BLaER1 treated with 17β-estradiol and CSF1 and Interleukin-3, amounts not matched to agents 10 nM and 100 nM (cell line): ENCODE results near the gene POLR1B.
"Not testable (repeated sequence)": the region's sequence is repeated elsewhere in the genome, so short reads cannot be mapped to it uniquely, and the experiment has no call there.

Experiments
- H3K27ac ChIP-seq, 11 experiments: shearing (Covaris generic); formaldehyde crosslinking; 2 replicates each; pipeline ENCODE4 v1.8.1; 2022
- H3K27me3 ChIP-seq, 11 experiments: shearing (Covaris generic); formaldehyde crosslinking; 2 replicates each; pipeline ENCODE4 v1.8.1; 2022
- H3K36me3 ChIP-seq, 11 experiments: shearing (Covaris generic); formaldehyde crosslinking; 2 replicates each; pipeline ENCODE4 v1.8.1; 2022
- H3K4me1 ChIP-seq, 10 experiments: shearing (Covaris generic); formaldehyde crosslinking; 2 replicates each; pipeline ENCODE4 v1.8.1; 2022
- H3K4me2 ChIP-seq, 11 experiments: shearing (Covaris generic); formaldehyde crosslinking; 2 replicates each; pipeline ENCODE4 v1.8.1; 2022
- H3K4me3 ChIP-seq, 10 experiments: shearing (Covaris generic); formaldehyde crosslinking; 2 replicates each; pipeline ENCODE4 v1.8.1; 2022
- H3K9ac ChIP-seq, 11 experiments: shearing (Covaris generic); formaldehyde crosslinking; 2 replicates each; pipeline ENCODE4 v1.8.1; 2022
- H3K9me3 ChIP-seq, 11 experiments: shearing (Covaris generic); formaldehyde crosslinking; replicated peaks in 1 of 11; 2 replicates each; pipeline ENCODE4 v1.8.1; 2022
- H4K20me1 ChIP-seq, 11 experiments: shearing (Covaris generic); formaldehyde crosslinking; 2 replicates each; pipeline ENCODE4 v1.8.1; 2022
- Cebpa-rat ChIP-seq, 11 experiments: shearing (Covaris generic); IDR thresholded peaks; 2 replicates each; pipeline ENCODE4 v1.8.1; 2022

POLR1B gene

DNA sequence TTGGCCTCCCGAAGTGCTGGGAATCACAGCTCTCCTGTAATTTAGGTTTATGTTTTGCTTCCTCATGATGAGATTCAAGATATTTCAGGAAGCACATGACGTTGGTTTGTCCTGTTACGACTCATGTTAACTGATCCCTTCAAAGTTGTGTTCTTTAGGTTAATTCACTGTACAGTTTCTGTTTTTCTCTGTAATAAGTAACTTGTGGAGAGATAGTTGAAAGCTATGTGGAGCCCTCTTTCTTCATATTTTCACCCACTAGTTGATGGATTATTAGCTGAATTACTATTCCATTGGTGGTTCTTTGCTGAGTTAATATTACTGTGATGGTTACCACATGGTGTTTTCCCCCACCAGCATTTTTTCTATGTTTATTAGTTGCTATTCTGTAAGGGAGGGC is 23.8 kb downstream of the POLR1B start:
- no peak overlapping the region for H3K9ac ChIP-seq
- peak overlapping the region in 6 of 11 experiments; percentile 9 to 59 (median 40); a peak in 9 of 22 replicates for H3K27ac ChIP-seq
- peaks cover 0 to 77% (median 22%) of the 10 kb centered on the region in 11 experiments; a peak in 14 of 22 replicates for H4K20me1 ChIP-seq
- H3K4me1 ChIP-seq = peaks cover 0 to 16% (median 4%) of the 10 kb centered on the region in 10 experiments; a peak in 10 of 20 replicates
- H3K36me3 ChIP-seq = peaks cover 90 to 100% (median 100%) of the 10 kb centered on the region in 11 experiments
- peaks cover 0 to 6% (median 0%) of the 10 kb centered on the region in 11 experiments; a peak in 2 of 22 replicates for H3K9me3 ChIP-seq
- TF ChIP-seq Cebpa-rat (IDR thresholded peaks at IDR 0.05) = no peak
- no peaks in the 10 kb centered on the region for H3K27me3 ChIP-seq
- peak overlapping the region in 4 of 11 experiments; percentile 1 to 23 (median 20); a peak in 4 of 22 replicates for H3K4me2 ChIP-seq
- no peak overlapping the region for H3K4me3 ChIP-seq

DNA sequence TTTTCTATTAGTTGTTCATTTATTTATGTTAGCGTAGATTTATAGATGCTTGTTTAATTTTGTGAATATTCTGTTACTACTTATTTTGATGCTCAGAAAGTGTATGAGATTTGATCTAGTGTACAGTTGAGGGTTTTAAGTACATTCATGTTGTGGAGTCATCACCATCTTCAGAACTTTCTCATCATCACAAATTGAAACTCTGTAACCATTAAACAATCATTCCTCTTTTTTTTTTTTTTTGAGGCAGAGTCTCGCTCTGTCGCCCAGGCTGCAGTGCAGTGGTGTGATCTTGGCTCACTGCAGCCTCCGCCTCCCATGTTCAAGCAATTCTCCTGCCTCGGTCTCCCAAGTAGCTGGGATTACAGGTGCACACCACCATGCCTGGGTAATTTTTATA is 24.2 kb downstream of the POLR1B start:
- H3K9ac ChIP-seq, H3K9me3 ChIP-seq, H3K27me3 ChIP-seq, H3K4me3 ChIP-seq: not testable (repeated sequence)
- H3K4me1 ChIP-seq = peaks cover 0 to 16% (median 4%) of the 10 kb centered on the region in 10 experiments; a peak in 10 of 20 replicates
- peak overlapping the region in 3 of 11 experiments; percentile 13 to 53 (median 24); a peak in 1 of 22 replicates for H3K27ac ChIP-seq
- H3K36me3 ChIP-seq = peaks cover 90 to 100% (median 100%) of the 10 kb centered on the region in 11 experiments
- H4K20me1 ChIP-seq = peaks cover 0 to 73% (median 18%) of the 10 kb centered on the region in 11 experiments; a peak in 14 of 22 replicates
- H3K4me2 ChIP-seq = peak overlapping the region in 1 of 11 experiments; percentile 18; a peak in 2 of 22 replicates

DNA sequence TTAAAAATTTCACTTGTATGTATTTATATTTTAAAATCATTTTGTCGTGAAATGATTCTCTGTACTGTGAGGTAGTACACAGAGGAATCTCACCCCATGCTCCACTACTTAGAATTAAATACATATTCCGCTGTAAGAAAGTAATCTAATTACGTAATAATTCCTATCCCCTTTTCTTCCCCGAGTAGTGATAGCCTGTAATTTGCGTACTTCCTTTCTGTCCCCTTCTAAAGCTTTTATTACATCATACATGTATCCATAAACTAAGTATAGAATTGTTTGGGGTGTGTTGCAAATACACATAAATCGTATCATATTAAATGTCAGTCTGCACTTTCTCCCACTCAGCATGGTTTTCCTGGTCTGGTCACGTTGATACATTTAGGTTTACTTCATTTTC is 29.7 kb downstream of the POLR1B start:
- no peak overlapping the region for H3K4me3 ChIP-seq
- H3K9ac ChIP-seq = no peak overlapping the region
- no peak overlapping the region for H3K4me2 ChIP-seq
- peaks cover 97 to 100% (median 100%) of the 10 kb centered on the region in 11 experiments for H3K36me3 ChIP-seq
- H3K27ac ChIP-seq = no peak overlapping the region
- peaks cover 0 to 52% (median 0%) of the 10 kb centered on the region in 11 experiments; a peak in 10 of 22 replicates for H4K20me1 ChIP-seq
- H3K4me1 ChIP-seq = no peaks in the 10 kb centered on the region
- H3K9me3 ChIP-seq = peaks cover 0 to 6% (median 0%) of the 10 kb centered on the region in 11 experiments; a peak in 2 of 22 replicates
- H3K27me3 ChIP-seq = no peaks in the 10 kb centered on the region
- TF ChIP-seq Cebpa-rat (IDR thresholded peaks at IDR 0.05) = peak in 1 of 11 experiments; percentile 67; a peak in 4 of 22 replicates

DNA sequence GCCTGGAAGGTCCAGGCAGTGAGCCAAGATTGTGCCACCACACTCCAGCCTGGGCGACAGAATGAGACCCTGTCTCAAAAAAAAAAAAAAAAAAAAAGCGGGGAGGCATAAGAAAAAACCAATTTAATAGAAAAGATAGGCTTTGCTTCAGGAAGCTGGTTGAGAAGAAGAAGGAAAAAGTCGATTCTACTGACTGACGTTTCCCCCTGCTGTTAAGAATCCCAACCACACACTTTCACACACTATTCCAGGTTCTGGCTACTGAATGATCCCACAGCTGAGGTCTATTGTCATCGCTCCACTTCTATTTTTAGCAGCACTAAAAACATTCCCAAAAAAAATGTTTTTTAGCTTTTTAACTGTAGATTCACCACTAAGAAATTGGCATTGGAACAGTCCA is 35.5 kb downstream of the POLR1B start:
- peaks cover 40 to 57% (median 53%) of the 10 kb centered on the region in 11 experiments for H3K36me3 ChIP-seq
- no peak for TF ChIP-seq Cebpa-rat (IDR thresholded peaks at IDR 0.05)
- no peak overlapping the region for H3K27ac ChIP-seq
- H3K4me1 ChIP-seq = peaks cover 0 to 19% (median 11%) of the 10 kb centered on the region in 10 experiments; a peak in 13 of 20 replicates
- H3K4me3 ChIP-seq = no peak overlapping the region
- no peaks in the 10 kb centered on the region for H3K27me3 ChIP-seq
- no peaks in the 10 kb centered on the region for H3K9me3 ChIP-seq
- H4K20me1 ChIP-seq = peaks cover 0 to 44% (median 0%) of the 10 kb centered on the region in 11 experiments; a peak in 10 of 22 replicates
- H3K9ac ChIP-seq = no peak overlapping the region
- no peak overlapping the region for H3K4me2 ChIP-seq

DNA sequence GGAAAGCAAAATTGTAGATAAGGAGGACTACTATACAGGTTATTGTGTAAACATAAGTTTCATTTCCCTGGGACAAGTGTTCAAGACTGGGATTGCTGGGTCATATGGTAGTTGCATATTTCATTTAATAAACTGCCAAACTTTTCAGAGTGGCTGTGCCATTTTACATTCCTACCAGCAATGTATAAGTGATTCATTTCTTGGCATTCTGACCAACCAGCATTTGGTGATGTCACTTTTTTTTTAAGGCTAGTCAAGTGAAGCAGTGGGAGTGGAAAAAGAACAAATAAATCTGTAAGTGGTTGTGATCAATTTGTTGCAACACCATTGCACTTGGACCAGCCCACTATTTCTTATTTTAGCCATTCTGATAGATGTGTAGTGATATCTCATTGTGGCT is 37.0 kb downstream of the POLR1B start:
- peak overlapping the region in 4 of 11 experiments; percentile 3 to 25 (median 10); a peak in 2 of 22 replicates for H3K4me2 ChIP-seq
- no peak overlapping the region for H3K9ac ChIP-seq
- H3K4me3 ChIP-seq = no peak overlapping the region
- peaks cover 6 to 33% (median 15%) of the 10 kb centered on the region in 10 experiments; a peak in 15 of 20 replicates for H3K4me1 ChIP-seq
- H4K20me1 ChIP-seq = peaks cover 0 to 44% (median 0%) of the 10 kb centered on the region in 11 experiments; a peak in 10 of 22 replicates
- H3K27me3 ChIP-seq = no peaks in the 10 kb centered on the region
- peaks cover 25 to 42% (median 38%) of the 10 kb centered on the region in 11 experiments for H3K36me3 ChIP-seq
- no peak overlapping the region for H3K27ac ChIP-seq
- H3K9me3 ChIP-seq = peaks cover 0 to 12% (median 6%) of the 10 kb centered on the region in 11 experiments; a peak in 10 of 22 replicates
- no peak for TF ChIP-seq Cebpa-rat (IDR thresholded peaks at IDR 0.05)

GRCh38 chr2:112580084-112580483 is 37.8 kb downstream of the POLR1B start:
- H4K20me1 ChIP-seq = peaks cover 0 to 40% (median 0%) of the 10 kb centered on the region in 11 experiments; a peak in 10 of 22 replicates
- H3K36me3 ChIP-seq = peaks cover 16 to 33% (median 30%) of the 10 kb centered on the region in 11 experiments
- H3K27ac ChIP-seq = no peak overlapping the region
- no peak overlapping the region for H3K9ac ChIP-seq
- TF ChIP-seq Cebpa-rat (IDR thresholded peaks at IDR 0.05) = no peak
- no peak overlapping the region for H3K4me3 ChIP-seq
- H3K4me1 ChIP-seq = peaks cover 12 to 40% (median 23%) of the 10 kb centered on the region in 10 experiments
- no peaks in the 10 kb centered on the region for H3K27me3 ChIP-seq
- H3K4me2 ChIP-seq = no peak overlapping the region
- peaks cover 0 to 20% (median 12%) of the 10 kb centered on the region in 11 experiments; a peak in 14 of 22 replicates for H3K9me3 ChIP-seq

DNA sequence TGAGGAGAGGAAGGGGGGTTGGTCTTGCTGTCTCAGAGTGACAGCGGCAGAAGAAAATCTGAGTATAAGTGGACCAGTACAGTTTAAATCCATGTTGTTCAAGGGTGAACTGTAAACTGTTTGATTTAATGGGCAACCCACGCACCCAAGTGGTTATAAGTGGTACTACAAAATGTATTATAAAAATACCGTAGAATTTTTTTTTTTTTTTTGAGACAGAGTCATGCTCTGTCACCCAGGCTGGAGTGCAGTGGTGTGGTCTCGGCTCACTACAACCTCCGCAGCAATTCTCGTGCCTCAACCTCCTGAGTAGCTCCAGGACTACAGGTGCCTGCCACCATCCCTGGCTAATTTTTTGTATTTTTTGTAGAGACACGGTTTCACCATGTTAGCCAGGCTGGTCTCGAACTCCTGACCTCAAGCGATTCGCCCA is 40.1 kb downstream of the POLR1B start:
- Histone ChIP-seq H3K9me3 (peaks cover 0 to 26% (median 17%) of the 10 kb centered on the region in 11 experiments; a peak in 14 of 22 replicates), H3K36me3 (peaks cover 5 to 18% (median 11%) of the 10 kb centered on the region in 11 experiments; a peak in 19 of 22 replicates), H3K27me3 (no peaks in the 10 kb centered on the region), H3K9ac (no peak overlapping the region), H3K4me3 (no peak overlapping the region), H3K4me2 (peak overlapping the region in 3 of 11 experiments; percentile 12 to 52 (median 25); a peak in 6 of 22 replicates), H3K4me1 (peaks cover 16 to 52% (median 32%) of the 10 kb centered on the region in 10 experiments), H3K27ac (peak overlapping the region in 5 of 11 experiments; percentile 16 to 78 (median 39); a peak in 6 of 22 replicates), H4K20me1 (peaks cover 0 to 19% (median 0%) of the 10 kb centered on the region in 11 experiments; a peak in 8 of 22 replicates)
- TF ChIP-seq Cebpa-rat (IDR thresholded peaks at IDR 0.05) = no peak

GRCh38 chr2:112583497-112584133 is 41.4 kb downstream of the POLR1B start:
- peak overlapping the region; percentile 65 to 82 (median 74); a peak in 19 of 22 replicates for H3K9ac ChIP-seq

More at GRCh38 chr2:112583497-112584133, 41.4 kb downstream of the POLR1B start:
- no peaks in the 10 kb centered on the region for H3K27me3 ChIP-seq
- peaks cover 0 to 29% (median 0%) of the 10 kb centered on the region in 11 experiments; a peak in 11 of 22 replicates for H3K36me3 ChIP-seq
- H3K4me3 ChIP-seq = peak overlapping the region; percentile 55 to 77 (median 64)
- peak overlapping the region; percentile 71 to 97 (median 82) for H3K4me2 ChIP-seq
- H3K27ac ChIP-seq = peak overlapping the region; percentile 78 to 92 (median 83); a peak in 21 of 22 replicates
- TF ChIP-seq Cebpa-rat (IDR thresholded peaks at IDR 0.05) = no peak
- peaks cover 16 to 60% (median 32%) of the 10 kb centered on the region in 10 experiments for H3K4me1 ChIP-seq
- H4K20me1 ChIP-seq = peaks cover 0 to 9% (median 0%) of the 10 kb centered on the region in 11 experiments; a peak in 3 of 22 replicates
- peaks cover 0 to 26% (median 17%) of the 10 kb centered on the region in 11 experiments; a peak in 14 of 22 replicates for H3K9me3 ChIP-seq
